ENCODE data around the gene MVB12A. TPM values are rescaled to one million over a fixed set of nuclear protein-coding genes. Genes with fewer than 3 reads are reported as not detected.
A peak's percentile ranks its signal among the peaks of the same experiment; 100 is the strongest.

MVB12A gene
- total RNA-seq, 1 donor from 2014 or later = 45.3 TPM

DNA sequence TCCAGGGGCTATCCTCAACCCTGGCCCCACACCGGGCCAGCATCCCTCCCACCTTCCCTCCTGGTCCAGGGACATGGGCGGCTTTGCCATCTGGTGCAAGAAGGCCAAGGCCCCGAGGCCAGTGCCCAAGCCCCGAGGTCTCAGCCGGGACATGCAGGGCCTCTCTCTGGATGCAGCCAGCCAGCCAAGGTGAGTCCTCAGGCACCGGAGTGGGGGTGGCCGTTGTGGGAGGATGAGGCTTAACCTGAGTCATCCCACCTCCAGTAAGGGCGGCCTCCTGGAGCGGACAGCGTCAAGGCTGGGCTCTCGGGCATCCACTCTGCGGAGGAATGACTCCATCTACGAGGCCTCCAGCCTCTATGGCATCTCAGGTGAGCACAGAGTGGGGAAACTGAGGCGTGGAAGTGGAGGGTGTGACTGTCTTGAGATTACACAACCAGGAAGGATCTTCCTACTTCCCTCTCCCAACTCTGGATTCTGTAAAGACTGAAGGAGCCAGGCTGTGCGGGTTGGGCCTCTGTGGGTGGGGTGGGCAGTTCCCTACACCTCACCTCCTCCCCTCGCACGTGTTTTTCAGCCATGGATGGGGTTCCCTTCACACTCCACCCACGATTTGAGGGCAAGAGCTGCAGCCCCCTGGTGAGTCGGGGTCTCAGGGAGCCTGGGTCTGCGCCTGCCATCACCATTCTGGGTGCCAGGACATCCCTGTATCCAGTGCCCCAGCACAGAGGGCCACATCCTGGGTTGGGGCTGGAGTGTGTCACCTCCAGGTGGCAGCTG is 3.8 kb downstream of the MVB12A start:
- Histone ChIP-seq H3K36me3 (peaks cover 12% of the 10 kb centered on the region), H3K27ac (no peak overlapping the region), H3K27me3 (ENCODE audit: low read depth) (no peaks in the 10 kb centered on the region), H3K4me3 (no peak overlapping the region), H3K4me1 (peaks cover 14% of the 10 kb centered on the region), H3K9me3 (no peaks in the 10 kb centered on the region)
- intact Hi-C loops (cut with DNase I) = no loop called here
- DNase-seq (no peak), ATAC-seq (no peak)
- TF ChIP-seq, protein P1, sequence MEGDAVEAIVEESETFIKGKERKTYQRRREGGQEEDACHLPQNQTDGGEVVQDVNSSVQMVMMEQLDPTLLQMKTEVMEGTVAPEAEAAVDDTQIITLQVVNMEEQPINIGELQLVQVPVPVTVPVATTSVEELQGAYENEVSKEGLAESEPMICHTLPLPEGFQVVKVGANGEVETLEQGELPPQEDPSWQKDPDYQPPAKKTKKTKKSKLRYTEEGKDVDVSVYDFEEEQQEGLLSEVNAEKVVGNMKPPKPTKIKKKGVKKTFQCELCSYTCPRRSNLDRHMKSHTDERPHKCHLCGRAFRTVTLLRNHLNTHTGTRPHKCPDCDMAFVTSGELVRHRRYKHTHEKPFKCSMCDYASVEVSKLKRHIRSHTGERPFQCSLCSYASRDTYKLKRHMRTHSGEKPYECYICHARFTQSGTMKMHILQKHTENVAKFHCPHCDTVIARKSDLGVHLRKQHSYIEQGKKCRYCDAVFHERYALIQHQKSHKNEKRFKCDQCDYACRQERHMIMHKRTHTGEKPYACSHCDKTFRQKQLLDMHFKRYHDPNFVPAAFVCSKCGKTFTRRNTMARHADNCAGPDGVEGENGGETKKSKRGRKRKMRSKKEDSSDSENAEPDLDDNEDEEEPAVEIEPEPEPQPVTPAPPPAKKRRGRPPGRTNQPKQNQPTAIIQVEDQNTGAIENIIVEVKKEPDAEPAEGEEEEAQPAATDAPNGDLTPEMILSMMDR (IDR thresholded peaks at IDR 0.05) = no peak

DNA sequence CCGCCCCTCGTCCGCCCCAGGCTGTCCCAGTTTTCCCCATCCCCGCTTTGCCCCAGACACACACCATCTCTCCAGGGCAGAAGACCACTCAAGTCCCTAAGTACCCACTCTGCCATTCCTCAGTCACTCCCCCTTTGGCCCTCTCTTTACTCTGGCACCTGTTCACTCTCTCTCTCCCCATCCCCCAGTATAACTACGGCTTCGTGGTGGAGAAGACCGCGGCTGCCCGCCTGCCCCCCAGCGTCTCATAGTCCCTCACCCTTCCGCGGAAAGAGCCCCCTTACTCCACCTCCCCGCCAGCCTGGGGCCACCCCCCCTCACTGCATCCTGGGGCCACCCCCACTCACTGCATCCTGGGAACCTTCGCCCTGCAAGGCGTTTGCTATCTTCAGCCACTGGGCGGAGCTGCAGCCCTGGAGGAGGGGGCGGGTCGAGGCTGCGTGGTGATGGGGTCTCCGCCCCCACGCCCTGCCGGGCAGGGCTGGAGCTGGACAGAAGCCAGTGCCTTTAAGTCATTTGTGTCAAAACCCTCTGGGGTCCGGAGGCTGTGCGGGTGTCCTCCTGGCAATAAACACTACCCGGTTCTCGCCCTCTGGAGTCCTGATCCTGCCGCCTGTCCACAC is 5.0 kb downstream of the MVB12A start:
- Histone ChIP-seq H3K27ac (no peak overlapping the region), H3K9me3 (no peaks in the 10 kb centered on the region), H3K36me3 (peaks cover 12% of the 10 kb centered on the region), H3K4me1 (peaks cover 8% of the 10 kb centered on the region), H3K4me3 (no peak overlapping the region), H3K27me3 (ENCODE audit: low read depth) (no peaks in the 10 kb centered on the region)
- TF ChIP-seq, protein P1 (IDR thresholded peaks at IDR 0.05) = peak; percentile 21
- ATAC-seq = peak in 1 of 2 donors; percentile 26
- no peak for DNase-seq
- intact Hi-C loops (cut with DNase I) = no loop called here

DNA sequence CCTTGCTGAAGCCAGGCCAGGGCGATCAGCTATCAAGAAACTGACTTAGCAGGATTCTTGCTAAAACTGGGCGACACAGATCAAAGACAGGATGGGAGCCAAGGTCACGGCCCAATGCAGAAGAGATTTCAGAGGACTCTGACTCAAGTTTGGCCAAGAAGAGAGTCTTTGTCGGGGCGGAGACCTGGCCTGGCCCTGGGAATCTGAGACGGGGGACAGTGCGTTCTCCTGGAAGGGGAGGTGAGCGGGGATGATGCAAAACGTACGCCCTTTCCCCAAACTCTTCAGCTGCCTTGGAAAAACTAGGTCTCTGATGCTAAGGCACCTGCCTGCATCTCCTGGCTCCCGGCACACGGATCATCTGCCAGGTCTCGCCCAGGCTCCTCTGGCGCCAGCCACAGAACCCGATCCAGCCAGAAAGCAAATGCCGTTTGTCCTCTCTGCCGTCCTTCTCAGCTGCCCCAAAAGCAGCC is 9.8 kb downstream of the MVB12A start:
- H3K27ac ChIP-seq = no peak overlapping the region

DNA sequence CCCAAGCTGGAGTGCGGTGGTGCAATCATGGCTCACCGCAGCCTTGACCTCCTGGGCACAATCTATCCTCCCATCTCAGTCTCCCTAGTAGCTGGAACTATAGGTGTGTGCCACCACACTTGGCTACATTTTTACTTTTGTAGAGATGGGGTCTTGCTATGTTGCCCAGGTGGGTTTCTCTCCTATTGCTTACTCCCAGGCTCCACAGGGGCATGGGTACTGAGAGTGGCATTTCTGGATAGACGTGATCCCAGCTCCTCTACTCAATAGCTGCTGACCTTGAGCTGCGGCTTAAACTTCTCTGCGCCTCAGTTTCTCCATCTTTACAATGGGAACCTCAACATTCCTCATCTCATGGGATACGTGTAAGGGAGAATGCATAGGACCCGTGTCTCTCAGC is 11.6 kb downstream of the MVB12A start:
- H3K36me3 ChIP-seq = no peaks in the 10 kb centered on the region
- DNase-seq (no peak), ATAC-seq (no peak)
- H3K27me3 ChIP-seq (ENCODE audit: low read depth) = no peaks in the 10 kb centered on the region
- no peaks in the 10 kb centered on the region for H3K9me3 ChIP-seq
- intact Hi-C loops (cut with DNase I) = no loop called here
- no peak overlapping the region for H3K4me3 ChIP-seq
- TF ChIP-seq, protein P1 (IDR thresholded peaks at IDR 0.05) = no peak
- H3K4me1 ChIP-seq = no peaks in the 10 kb centered on the region
- H3K27ac ChIP-seq = no peak overlapping the region

More for the DNA sequence above, 9.8 kb downstream of the MVB12A start:
- no peaks in the 10 kb centered on the region for H3K36me3 ChIP-seq
- H3K4me3 ChIP-seq = no peak overlapping the region
- TF ChIP-seq, protein P1 (IDR thresholded peaks at IDR 0.05) = no peak
- no peaks in the 10 kb centered on the region for H3K27me3 ChIP-seq (ENCODE audit: low read depth)
- intact Hi-C loops (cut with DNase I) = no loop called here
- no peak for DNase-seq
- H3K9me3 ChIP-seq = no peaks in the 10 kb centered on the region
- no peak for ATAC-seq
- no peaks in the 10 kb centered on the region for H3K4me1 ChIP-seq

DNA sequence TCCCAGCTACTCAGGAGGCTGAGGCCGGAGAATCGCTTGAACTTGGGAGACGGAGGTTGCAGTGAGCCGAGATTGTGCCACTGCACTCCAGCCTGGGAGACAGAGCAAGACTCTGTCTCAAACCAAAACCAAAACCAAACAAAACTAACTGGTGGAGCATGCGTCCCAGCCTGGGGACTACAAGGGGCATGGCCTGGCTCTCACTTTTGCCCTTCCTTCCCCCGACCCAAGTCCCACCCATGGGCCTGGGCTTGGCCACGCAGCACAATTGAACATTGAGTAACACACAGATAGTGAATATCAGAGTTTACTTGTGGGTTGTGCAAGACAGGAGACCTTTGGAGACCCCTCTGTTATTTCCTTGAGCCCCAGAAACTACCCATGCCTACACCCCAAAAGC is 15.4 kb downstream of the MVB12A start:
- ATAC-seq (no peak), DNase-seq (no peak)
- TF ChIP-seq, protein P1 (IDR thresholded peaks at IDR 0.05) = no peak
- Histone ChIP-seq H3K36me3 (no peaks in the 10 kb centered on the region), H3K9me3 (no peaks in the 10 kb centered on the region), H3K27me3 (ENCODE audit: low read depth) (no peaks in the 10 kb centered on the region), H3K27ac (no peak overlapping the region), H3K4me3 (no peak overlapping the region), H3K4me1 (no peaks in the 10 kb centered on the region)
- intact Hi-C loops (cut with DNase I) = no loop called here
